ENCODE results near the gene PDE10A. TPM values are rescaled to one million over a fixed set of nuclear protein-coding genes. Genes with fewer than 3 reads are reported as not detected.

PDE10A gene
- total RNA-seq, 1 donor from 2014 or later: 6.9 TPM

- TF ChIP-seq CTCF (conservative IDR thresholded peaks at IDR 0.05; ENCODE audit: low read depth, low read length): no peak
- peak overlapping the region; percentile 5 for H3K4me3 ChIP-seq (ENCODE audit: low read depth, low read length)
- DNase-seq (ENCODE audit: low read depth): peak; percentile 81
Observed at GRCh38 chr6:165701564-165702354, 38.7 kb upstream of the PDE10A start.

- H3K4me3 ChIP-seq (ENCODE audit: low read depth, low read length): no peak overlapping the region
- DNase-seq (ENCODE audit: low read depth): no peak
- no peak for TF ChIP-seq CTCF (conservative IDR thresholded peaks at IDR 0.05; ENCODE audit: low read depth, low read length)
Observed at GRCh38 chr6:165701005-165701404, 38.0 kb upstream of the PDE10A start.

- no peak for DNase-seq (ENCODE audit: low read depth)
- no peak overlapping the region for H3K4me3 ChIP-seq (ENCODE audit: low read depth, low read length)
- no peak for TF ChIP-seq CTCF (conservative IDR thresholded peaks at IDR 0.05; ENCODE audit: low read depth, low read length)
Observed at GRCh38 chr6:165698868-165699267, 35.8 kb upstream of the PDE10A start.

DNA sequence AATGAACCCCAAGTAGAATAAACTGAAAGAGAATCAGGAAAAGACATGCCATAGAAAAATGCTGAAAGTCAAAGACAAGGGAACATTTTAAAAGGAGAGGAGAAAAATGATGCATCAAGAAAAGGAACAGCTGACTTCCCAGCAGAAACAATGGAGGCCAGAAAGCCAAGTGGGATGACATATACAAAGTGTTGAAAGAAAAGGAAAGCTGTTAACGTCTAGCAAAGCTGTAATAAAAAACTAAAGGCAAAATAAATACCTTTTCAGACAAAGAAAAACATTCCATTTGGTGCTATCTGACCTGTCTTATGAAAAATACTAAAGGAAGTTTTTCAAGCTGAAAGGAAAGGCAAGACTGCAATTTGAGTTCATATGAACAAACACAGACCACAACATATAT is 34.1 kb upstream of the PDE10A start:
- DNase-seq (ENCODE audit: low read depth): no peak
- TF ChIP-seq CTCF (conservative IDR thresholded peaks at IDR 0.05; ENCODE audit: low read depth, low read length): no peak
- H3K4me3 ChIP-seq (ENCODE audit: low read depth, low read length): no peak overlapping the region

GRCh38 chr6:165695722-165696515 is 32.9 kb upstream of the PDE10A start:
- TF ChIP-seq CTCF (conservative IDR thresholded peaks at IDR 0.05; ENCODE audit: low read depth, low read length): no peak
- H3K4me3 ChIP-seq (ENCODE audit: low read depth, low read length): no peak overlapping the region
- DNase-seq (ENCODE audit: low read depth): no peak

DNA sequence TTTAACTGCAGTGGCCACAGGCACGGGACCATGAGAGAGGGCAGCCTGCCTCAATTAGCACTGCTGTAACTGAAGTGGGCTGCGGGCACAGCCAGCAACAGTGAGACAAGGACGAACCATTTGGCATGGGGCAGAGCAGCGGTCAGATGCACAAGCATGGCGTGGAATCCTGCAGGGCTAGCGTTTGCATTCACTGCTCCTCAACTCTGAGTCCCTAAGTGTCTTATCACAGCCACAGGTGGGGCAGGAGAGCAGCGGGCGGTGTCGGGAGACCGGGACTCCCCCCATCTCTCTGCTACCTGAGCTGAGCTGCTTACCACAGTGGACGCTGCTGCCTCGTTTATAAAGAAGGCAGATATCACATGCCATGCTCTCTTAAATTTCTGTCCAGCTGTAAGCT is 31.3 kb upstream of the PDE10A start:
- DNase-seq (ENCODE audit: low read depth): no peak
- H3K4me3 ChIP-seq (ENCODE audit: low read depth, low read length): no peak overlapping the region
- no peak for TF ChIP-seq CTCF (conservative IDR thresholded peaks at IDR 0.05; ENCODE audit: low read depth, low read length)

Data from epithelial cell of proximal tubule (primary cell).